ENCODE measurements around the gene LAGE3.

The LAGE3 gene

GRCh38 chrX:154495472-154495922 lies 16.4 kb upstream of the LAGE3 start:
- H3K4me1 ChIP-seq (ENCODE audit: insufficient read depth, low read length) = no peaks in the 10 kb centered on the region
- no peaks in the 10 kb centered on the region for H3K9me3 ChIP-seq (ENCODE audit: low read length)
- H3K9ac ChIP-seq (ENCODE audit: low read length) = no peak overlapping the region
- no peak overlapping the region for H3K27ac ChIP-seq (ENCODE audit: low read depth, low read length)
- no peaks in the 10 kb centered on the region for H3K36me3 ChIP-seq (ENCODE audit: insufficient read depth, low read length)
- H3K4me3 ChIP-seq (ENCODE audit: low read depth in 1 of 2, low read length in 2 of 2) = no peak overlapping the region
- H3K27me3 ChIP-seq (ENCODE audit: control insufficient read depth in 1 of 2, insufficient read depth in 2 of 2, low read length in 2 of 2) = no peaks in the 10 kb centered on the region

- H3K4me3 ChIP-seq (ENCODE audit: low read depth in 1 of 2, low read length in 2 of 2) = no peak overlapping the region
- H3K9ac ChIP-seq (ENCODE audit: low read length) = no peak overlapping the region
- no peak overlapping the region for H3K27ac ChIP-seq (ENCODE audit: low read depth, low read length)
- H3K4me1 ChIP-seq (ENCODE audit: insufficient read depth, low read length) = no peaks in the 10 kb centered on the region
- H3K36me3 ChIP-seq (ENCODE audit: insufficient read depth, low read length) = no peaks in the 10 kb centered on the region
- H3K27me3 ChIP-seq (ENCODE audit: control insufficient read depth in 1 of 2, insufficient read depth in 2 of 2, low read length in 2 of 2) = no peaks in the 10 kb centered on the region
- no peaks in the 10 kb centered on the region for H3K9me3 ChIP-seq (ENCODE audit: low read length)
These were observed 15.6 kb upstream of the LAGE3 start for GRCh38 chrX:154494715-154495114.

GRCh38 chrX:154490414-154491083 lies 11.5 kb upstream of the LAGE3 start, which contains the start of gene SLC10A3:
Gene SLC10A3 (minus strand): TSS chrX:154490629. CDS start chrX:154488940, 1,689 bp downstream.
- Histone ChIP-seq H3K27ac (ENCODE audit: low read depth, low read length) (peak within 1 kb of the TSS; percentile 61), H3K9ac (ENCODE audit: low read length) (peak within 1 kb of the TSS; percentile 57)

GRCh38 chrX:154490021-154490413 lies 10.9 kb upstream of the LAGE3 start:
- Histone ChIP-seq H3K4me1 (ENCODE audit: insufficient read depth, low read length) (peaks cover 15% of the 10 kb centered on the region), H3K9me3 (ENCODE audit: low read length) (no peaks in the 10 kb centered on the region), H3K9ac (ENCODE audit: low read length) (peak overlapping the region; percentile 57), H3K4me3 (ENCODE audit: low read depth in 1 of 2, low read length in 2 of 2) (peak overlapping the region; percentile 58 to 63), H3K36me3 (ENCODE audit: insufficient read depth, low read length) (peaks cover 10% of the 10 kb centered on the region), H3K27ac (ENCODE audit: low read depth, low read length) (peak overlapping the region; percentile 56), H3K27me3 (ENCODE audit: control insufficient read depth in 1 of 2, insufficient read depth in 2 of 2, low read length in 2 of 2) (no peaks in the 10 kb centered on the region)

More at GRCh38 chrX:154490414-154491083, 11.5 kb upstream of the LAGE3 start, which contains the start of gene SLC10A3:
- Histone ChIP-seq H3K4me3 (ENCODE audit: low read depth in 1 of 2, low read length in 2 of 2) (peak within 1 kb of the TSS; percentile 58 to 63), H3K4me1 (ENCODE audit: insufficient read depth, low read length) (peaks cover 10% of the 10 kb centered on the region), H3K36me3 (ENCODE audit: insufficient read depth, low read length) (peaks cover 5% of the 10 kb centered on the region), H3K9me3 (ENCODE audit: low read length) (no peaks in the 10 kb centered on the region), H3K27me3 (ENCODE audit: control insufficient read depth in 1 of 2, insufficient read depth in 2 of 2, low read length in 2 of 2) (no peaks in the 10 kb centered on the region)

DNA sequence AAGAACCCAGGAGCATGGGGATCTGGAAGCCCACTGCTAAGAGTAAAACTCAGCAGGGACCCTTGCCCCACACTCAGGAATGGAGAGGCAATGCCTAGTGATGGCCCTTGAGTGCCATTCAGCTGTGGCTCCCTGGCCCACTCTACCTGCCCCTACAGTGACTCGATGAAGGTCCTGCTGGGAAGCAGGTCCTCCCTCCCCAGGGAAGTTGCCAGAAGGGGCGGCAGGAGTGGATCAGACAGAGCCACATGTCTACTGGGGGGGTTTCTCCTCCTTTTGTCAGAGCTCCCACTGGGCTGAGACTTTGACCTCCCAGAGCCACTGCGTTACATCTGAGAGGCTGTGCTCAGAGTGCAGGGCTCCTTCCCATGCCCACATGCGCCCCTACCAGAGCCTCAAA lies 10.1 kb upstream of the LAGE3 start:
- Histone ChIP-seq H3K36me3 (ENCODE audit: insufficient read depth, low read length) (peaks cover 17% of the 10 kb centered on the region), H3K9me3 (ENCODE audit: low read length) (no peaks in the 10 kb centered on the region), H3K27ac (ENCODE audit: low read depth, low read length) (no peak overlapping the region), H3K9ac (ENCODE audit: low read length) (no peak overlapping the region), H3K4me1 (ENCODE audit: insufficient read depth, low read length) (peaks cover 17% of the 10 kb centered on the region), H3K27me3 (ENCODE audit: control insufficient read depth in 1 of 2, insufficient read depth in 2 of 2, low read length in 2 of 2) (no peaks in the 10 kb centered on the region), H3K4me3 (ENCODE audit: low read depth in 1 of 2, low read length in 2 of 2) (peak overlapping the region in 1 of 2 donors; percentile 63)

GRCh38 chrX:154488336-154489075 lies 9.4 kb upstream of the LAGE3 start:
- Histone ChIP-seq H3K9ac (ENCODE audit: low read length) (no peak overlapping the region), H3K4me3 (ENCODE audit: low read depth in 1 of 2, low read length in 2 of 2) (no peak overlapping the region), H3K27me3 (ENCODE audit: control insufficient read depth in 1 of 2, insufficient read depth in 2 of 2, low read length in 2 of 2) (no peaks in the 10 kb centered on the region), H3K27ac (ENCODE audit: low read depth, low read length) (no peak overlapping the region), H3K36me3 (ENCODE audit: insufficient read depth, low read length) (peaks cover 20% of the 10 kb centered on the region), H3K9me3 (ENCODE audit: low read length) (no peaks in the 10 kb centered on the region), H3K4me1 (ENCODE audit: insufficient read depth, low read length) (peaks cover 17% of the 10 kb centered on the region)

DNA sequence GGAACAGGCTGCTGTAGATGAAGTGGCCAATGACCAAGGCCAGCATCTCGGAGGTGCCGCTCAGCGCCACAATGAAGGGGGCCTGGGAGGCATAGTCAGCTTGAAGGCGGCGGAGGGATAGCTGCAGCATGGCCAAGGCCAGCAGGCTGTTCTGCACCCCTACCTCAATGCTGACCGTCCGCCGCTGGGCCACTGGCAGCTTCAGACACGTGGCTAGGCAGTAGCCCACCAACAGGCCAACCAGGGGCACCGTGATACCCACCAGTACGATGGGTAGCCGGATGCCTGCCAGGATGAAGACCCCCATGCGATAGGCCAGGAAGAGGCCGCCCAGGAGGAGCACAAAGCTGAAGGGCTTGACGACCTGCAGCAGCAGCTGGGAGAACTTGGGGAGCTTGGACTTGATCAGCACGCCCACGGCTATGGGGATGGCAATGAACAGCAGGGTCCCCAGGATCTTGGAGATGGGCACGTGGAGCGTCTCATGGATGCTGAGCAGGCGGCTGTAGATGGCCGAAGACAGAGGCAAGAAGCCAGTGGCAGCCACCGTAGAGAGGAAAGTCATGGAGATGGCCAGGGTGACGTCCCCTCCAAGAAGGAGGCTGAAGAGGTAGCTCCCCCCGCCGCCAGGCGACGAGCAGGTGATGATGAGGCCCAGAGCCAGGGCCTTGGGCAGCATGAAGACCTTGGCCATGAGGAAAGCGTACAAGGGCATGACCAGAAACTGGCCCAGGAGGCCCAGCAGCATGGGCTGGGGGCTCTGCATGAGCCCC lies 8.6 kb upstream of the LAGE3 start:
- H3K27me3 ChIP-seq (ENCODE audit: control insufficient read depth in 1 of 2, insufficient read depth in 2 of 2, low read length in 2 of 2) = no peaks in the 10 kb centered on the region
- peaks cover 20% of the 10 kb centered on the region for H3K36me3 ChIP-seq (ENCODE audit: insufficient read depth, low read length)
- H3K9ac ChIP-seq (ENCODE audit: low read length) = no peak overlapping the region
- no peak overlapping the region for H3K27ac ChIP-seq (ENCODE audit: low read depth, low read length)
- peaks cover 17% of the 10 kb centered on the region for H3K4me1 ChIP-seq (ENCODE audit: insufficient read depth, low read length)
- no peaks in the 10 kb centered on the region for H3K9me3 ChIP-seq (ENCODE audit: low read length)
- no peak overlapping the region for H3K4me3 ChIP-seq (ENCODE audit: low read depth in 1 of 2, low read length in 2 of 2)

- peaks cover 17% of the 10 kb centered on the region for H3K4me1 ChIP-seq (ENCODE audit: insufficient read depth, low read length)
- H3K4me3 ChIP-seq (ENCODE audit: low read depth in 1 of 2, low read length in 2 of 2) = peak within 1 kb of the TSS; percentile 54 to 56
- H3K36me3 ChIP-seq (ENCODE audit: insufficient read depth, low read length) = peaks cover 20% of the 10 kb centered on the region
- H3K9ac ChIP-seq (ENCODE audit: low read length) = peak within 1 kb of the TSS; percentile 27
- no peaks in the 10 kb centered on the region for H3K27me3 ChIP-seq (ENCODE audit: control insufficient read depth in 1 of 2, insufficient read depth in 2 of 2, low read length in 2 of 2)
- H3K27ac ChIP-seq (ENCODE audit: low read depth, low read length) = peak within 1 kb of the TSS; percentile 58
- no peaks in the 10 kb centered on the region for H3K9me3 ChIP-seq (ENCODE audit: low read length)
These were observed 7.5 kb upstream of the LAGE3 start, which contains the start of gene UBL4A for GRCh38 chrX:154486396-154487207. Gene UBL4A (minus strand): TSS chrX:154486615. CDS start chrX:154486584, 31 bp downstream.

DNA sequence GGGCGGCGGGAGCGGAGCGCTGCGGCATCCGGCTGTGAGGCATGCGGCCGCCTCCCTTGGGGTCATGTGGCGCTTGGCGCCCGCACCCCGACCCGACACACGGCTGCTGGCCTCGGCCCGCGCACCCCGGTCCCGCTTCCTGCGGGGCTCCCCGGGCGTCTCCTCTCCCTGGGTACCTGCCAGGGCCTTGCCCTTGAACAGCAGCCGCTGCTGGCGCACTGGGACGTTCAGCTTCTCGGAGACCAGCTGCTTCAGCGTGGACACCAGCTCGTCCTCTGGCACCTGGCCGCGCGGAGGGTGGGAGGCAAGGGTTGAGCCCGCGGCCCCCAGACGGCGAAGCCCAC lies 6.9 kb upstream of the LAGE3 start:
- peak overlapping the region; percentile 58 for H3K27ac ChIP-seq (ENCODE audit: low read depth, low read length)
- peaks cover 17% of the 10 kb centered on the region for H3K4me1 ChIP-seq (ENCODE audit: insufficient read depth, low read length)
- H3K9ac ChIP-seq (ENCODE audit: low read length) = no peak overlapping the region

GRCh38 chrX:154485150-154486051 lies 6.3 kb upstream of the LAGE3 start:
- peaks cover 17% of the 10 kb centered on the region for H3K4me1 ChIP-seq (ENCODE audit: insufficient read depth, low read length)
- H3K4me3 ChIP-seq (ENCODE audit: low read depth in 1 of 2, low read length in 2 of 2) = peak overlapping the region; percentile 54 to 56
- peak overlapping the region; percentile 27 for H3K9ac ChIP-seq (ENCODE audit: low read length)
- H3K36me3 ChIP-seq (ENCODE audit: insufficient read depth, low read length) = peaks cover 20% of the 10 kb centered on the region
- peak overlapping the region; percentile 58 for H3K27ac ChIP-seq (ENCODE audit: low read depth, low read length)
- H3K27me3 ChIP-seq (ENCODE audit: control insufficient read depth in 1 of 2, insufficient read depth in 2 of 2, low read length in 2 of 2) = no peaks in the 10 kb centered on the region
- H3K9me3 ChIP-seq (ENCODE audit: low read length) = no peaks in the 10 kb centered on the region

More for the DNA sequence above, 6.9 kb upstream of the LAGE3 start:
- no peaks in the 10 kb centered on the region for H3K27me3 ChIP-seq (ENCODE audit: control insufficient read depth in 1 of 2, insufficient read depth in 2 of 2, low read length in 2 of 2)
- peaks cover 20% of the 10 kb centered on the region for H3K36me3 ChIP-seq (ENCODE audit: insufficient read depth, low read length)
- no peaks in the 10 kb centered on the region for H3K9me3 ChIP-seq (ENCODE audit: low read length)
- peak overlapping the region; percentile 54 to 56 for H3K4me3 ChIP-seq (ENCODE audit: low read depth in 1 of 2, low read length in 2 of 2)
